HepG2 (cell line): ENCODE results near the gene SPAG7. TPM values are rescaled to one million over a fixed set of nuclear protein-coding genes. Genes with fewer than 3 reads are reported as not detected.

ENCODE experiments used
- CBX2 ChIP-seq, 2 experiments: fragments of 200-600 bp in 1 of 2; sonication (generic); formaldehyde crosslinking in 1 of 2; IDR thresholded peaks; 2 replicates each; pipeline versions ENCODE4 v1.7.0 to v1.8.1; 2018 to 2022; ENCODE audit warnings: low read depth in 2 of 2, low read length in 1 of 2, mild to moderate bottlenecking in 1 of 2, missing genetic modification reagents in 1 of 2
- FIP1L1 ChIP-seq: fragments of 200-400 bp; formaldehyde crosslinking; IDR thresholded peaks from 2 replicates; pipeline ENCODE4 v1.6.1; 2018; ENCODE audit warnings: low read depth, mild to moderate bottlenecking, low read length, moderate library complexity, borderline replicate concordance; ENCODE audit not compliant: insufficient read depth
- JUND ChIP-seq: sonication (generic); formaldehyde crosslinking; IDR thresholded peaks from 2 replicates; pipeline ENCODE4 v1.8.0; 2022; ENCODE audit warnings: mild to moderate bottlenecking, missing genetic modification reagents
- MED13 ChIP-seq: sonication (generic); formaldehyde crosslinking; IDR thresholded peaks from 2 replicates; pipeline ENCODE4 v1.5.0; 2020; ENCODE audit warnings: missing genetic modification reagents
- NR2F1 ChIP-seq, 2 experiments: fragments of 450-650 bp in 1 of 2; formaldehyde crosslinking in 1 of 2; IDR thresholded peaks; 2 replicates each; pipeline versions ENCODE4 v1.5.0 to v1.6.1; 2016 to 2020; ENCODE audit warnings: mild to moderate bottlenecking in 1 of 2, missing compliant biosample characterization in 1 of 2, missing genetic modification reagents in 1 of 2, moderate library complexity in 1 of 2
- ZBTB1 ChIP-seq: sonication (generic); formaldehyde crosslinking; IDR thresholded peaks from 2 replicates; pipeline ENCODE4 v1.4.0; 2020; ENCODE audit warnings: missing genetic modification reagents, borderline replicate concordance
- ZNF354B ChIP-seq: sonication (generic); formaldehyde crosslinking; IDR thresholded peaks from 2 replicates; pipeline ENCODE4 v1.8.0; 2022; ENCODE audit warnings: mild to moderate bottlenecking, missing genetic modification reagents
- ZNF407 ChIP-seq: sonication (generic); formaldehyde crosslinking; IDR thresholded peaks from one replicate; pipeline ENCODE4 v1.5.1; 2020; ENCODE audit warnings: mild to moderate bottlenecking, missing genetic modification reagents; ENCODE audit errors: not compliant biosample characterization
- ZNF468 ChIP-seq: sonication (generic); formaldehyde crosslinking; IDR thresholded peaks from 2 replicates; pipeline ENCODE4 v1.8.0; 2022; ENCODE audit warnings: mild to moderate bottlenecking, moderate library complexity, missing genetic modification reagents
- ZNF513 ChIP-seq: sonication (generic); formaldehyde crosslinking; conservative IDR thresholded peaks from 2 replicates; pipeline ENCODE4 v1.5.0; 2020; ENCODE audit warnings: missing genetic modification reagents
- ZNF567 ChIP-seq: sonication (generic); formaldehyde crosslinking; IDR thresholded peaks from 2 replicates; pipeline ENCODE4 v1.8.1; 2023; ENCODE audit warnings: mild to moderate bottlenecking, missing genetic modification reagents, borderline replicate concordance
- ZSCAN20 ChIP-seq: sonication (generic); formaldehyde crosslinking; IDR thresholded peaks from 2 replicates; pipeline ENCODE4 v1.4.0; 2020; ENCODE audit warnings: missing genetic modification reagents, mild to moderate bottlenecking, borderline replicate concordance
- polyA plus RNA-seq, 8 experiments: library from polyadenylated mRNA; depleted of rRNA in 3 of 8; stranded (reverse) in 7 of 8; unstranded in 1 of 8; fragments of >200 nt; fragmentation: Illumina TruSeq in 4 of 8; extraction: Trizol in 4 of 8; gene quantifications; 2 replicates each; pipeline versions ENCODE4 v1.2.1 to v1.2.3, GENCODE V29; 2011 to 2016; ENCODE audit warnings: low read depth in 4 of 8, missing spikeins in 1 of 8, mixed read lengths in 1 of 8; ENCODE audit not compliant: insufficient read depth in 1 of 8
- total RNA-seq, 5 experiments: library from RNA; depleted of rRNA; stranded (reverse); fragments of >200 nt; fragmentation: Illumina TruSeq; extraction: Trizol; gene quantifications; 2 replicates each; pipeline ENCODE4 v1.2.3, GENCODE V29; 2016; ENCODE audit warnings: low read depth in 1 of 5
- TF ChIP-seq, protein P1 (sequence below): sonication (generic); formaldehyde crosslinking; IDR thresholded peaks from 2 replicates; pipeline ENCODE4 v1.5.0; 2020; ENCODE audit warnings: mild to moderate bottlenecking, missing genetic modification reagents
- TF ChIP-seq, protein P2 (sequence below): sonication (generic); formaldehyde crosslinking; IDR thresholded peaks from 2 replicates; pipeline ENCODE4 v1.4.0; 2020; ENCODE audit warnings: missing genetic modification reagents

SPAG7 gene
- total and polyA plus RNA-seq, 2 of the 13 experiments (the other 11 are each of a cell fraction or from before 2014, with no cell fraction given): 51.0 to 59.0 TPM

GRCh38 chr17:4997302-4998026 lies 29.8 kb upstream of the SPAG7 start, which contains the start of the genes INCA1 and KIF1C (continued):
- TF ChIP-seq, protein P1, sequence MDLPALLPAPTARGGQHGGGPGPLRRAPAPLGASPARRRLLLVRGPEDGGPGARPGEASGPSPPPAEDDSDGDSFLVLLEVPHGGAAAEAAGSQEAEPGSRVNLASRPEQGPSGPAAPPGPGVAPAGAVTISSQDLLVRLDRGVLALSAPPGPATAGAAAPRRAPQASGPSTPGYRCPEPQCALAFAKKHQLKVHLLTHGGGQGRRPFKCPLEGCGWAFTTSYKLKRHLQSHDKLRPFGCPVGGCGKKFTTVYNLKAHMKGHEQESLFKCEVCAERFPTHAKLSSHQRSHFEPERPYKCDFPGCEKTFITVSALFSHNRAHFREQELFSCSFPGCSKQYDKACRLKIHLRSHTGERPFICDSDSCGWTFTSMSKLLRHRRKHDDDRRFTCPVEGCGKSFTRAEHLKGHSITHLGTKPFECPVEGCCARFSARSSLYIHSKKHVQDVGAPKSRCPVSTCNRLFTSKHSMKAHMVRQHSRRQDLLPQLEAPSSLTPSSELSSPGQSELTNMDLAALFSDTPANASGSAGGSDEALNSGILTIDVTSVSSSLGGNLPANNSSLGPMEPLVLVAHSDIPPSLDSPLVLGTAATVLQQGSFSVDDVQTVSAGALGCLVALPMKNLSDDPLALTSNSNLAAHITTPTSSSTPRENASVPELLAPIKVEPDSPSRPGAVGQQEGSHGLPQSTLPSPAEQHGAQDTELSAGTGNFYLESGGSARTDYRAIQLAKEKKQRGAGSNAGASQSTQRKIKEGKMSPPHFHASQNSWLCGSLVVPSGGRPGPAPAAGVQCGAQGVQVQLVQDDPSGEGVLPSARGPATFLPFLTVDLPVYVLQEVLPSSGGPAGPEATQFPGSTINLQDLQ (CRISPR knock-in tag): no peak
- TF ChIP-seq MED13 (CRISPR knock-in tag) (no peak), ZNF407 (CRISPR knock-in tag) (peak; percentile 54), ZSCAN20 (no peak), ZBTB1 (CRISPR knock-in tag) (no peak), FIP1L1 (no peak), ZNF354B (CRISPR knock-in tag) (no peak), NR2F1 (CRISPR knock-in tag; IDR thresholded peaks at IDR 0.05) (no peak), ZNF468 (CRISPR knock-in tag) (no peak), ZNF567 (CRISPR knock-in tag) (no peak), CBX2 (IDR thresholded peaks at IDR 0.05; ENCODE audit: low read depth, low read length) (no peak), CBX2 (CRISPR knock-in tag; IDR thresholded peaks at IDR 0.05; ENCODE audit: low read depth) (no peak), JUND (no peak), ZNF513 (CRISPR knock-in tag) (no peak)
- TF ChIP-seq, protein P2, sequence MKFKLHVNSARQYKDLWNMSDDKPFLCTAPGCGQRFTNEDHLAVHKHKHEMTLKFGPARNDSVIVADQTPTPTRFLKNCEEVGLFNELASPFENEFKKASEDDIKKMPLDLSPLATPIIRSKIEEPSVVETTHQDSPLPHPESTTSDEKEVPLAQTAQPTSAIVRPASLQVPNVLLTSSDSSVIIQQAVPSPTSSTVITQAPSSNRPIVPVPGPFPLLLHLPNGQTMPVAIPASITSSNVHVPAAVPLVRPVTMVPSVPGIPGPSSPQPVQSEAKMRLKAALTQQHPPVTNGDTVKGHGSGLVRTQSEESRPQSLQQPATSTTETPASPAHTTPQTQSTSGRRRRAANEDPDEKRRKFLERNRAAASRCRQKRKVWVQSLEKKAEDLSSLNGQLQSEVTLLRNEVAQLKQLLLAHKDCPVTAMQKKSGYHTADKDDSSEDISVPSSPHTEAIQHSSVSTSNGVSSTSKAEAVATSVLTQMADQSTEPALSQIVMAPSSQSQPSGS (CRISPR knock-in tag): no peak
